HG02678 (cell line): Measurements from ENCODE around the gene SH3PXD2A.

Experiments used
- ATAC-seq: cut with Tn5 transposase; IDR thresholded peaks from one replicate; pipeline ENCODE4 v1.9.1; 2021; ENCODE audit warnings: mild to moderate bottlenecking, moderate library complexity; ENCODE audit not compliant: unreplicated experiment

Gene SH3PXD2A

GRCh38 chr10:103876155-103876554 lies 20.8 kb upstream of the SH3PXD2A start:
- no peak for ATAC-seq

GRCh38 chr10:103874730-103875129 lies 19.4 kb upstream of the SH3PXD2A start:
- ATAC-seq: no peak

GRCh38 chr10:103872137-103872931 lies 17.0 kb upstream of the SH3PXD2A start:
- ATAC-seq: no peak

GRCh38 chr10:103871006-103871405 lies 15.6 kb upstream of the SH3PXD2A start:
- no peak for ATAC-seq

GRCh38 chr10:103870516-103870915 lies 15.1 kb upstream of the SH3PXD2A start:
- no peak for ATAC-seq

GRCh38 chr10:103869336-103869735 lies 14.0 kb upstream of the SH3PXD2A start:
- ATAC-seq: no peak

GRCh38 chr10:103868200-103868599 lies 12.8 kb upstream of the SH3PXD2A start:
- no peak for ATAC-seq

- ATAC-seq: no peak
Measured at GRCh38 chr10:103861505-103861904, 6.1 kb upstream of the SH3PXD2A start.

GRCh38 chr10:103859161-103860086 lies 4.0 kb upstream of the SH3PXD2A start:
- peak; percentile 51 for ATAC-seq

GRCh38 chr10:103858360-103858759 lies 3.0 kb upstream of the SH3PXD2A start:
- ATAC-seq: no peak

GRCh38 chr10:103856797-103857170 lies 1.4 kb upstream of the SH3PXD2A start:
- ATAC-seq: no peak

- no peak for ATAC-seq
Measured at GRCh38 chr10:103855852-103856796, 748 bp upstream of the SH3PXD2A start.

- no peak for ATAC-seq
Measured at GRCh38 chr10:103854686-103855391, 537 bp downstream of the SH3PXD2A start.

- no peak for ATAC-seq
Measured at GRCh38 chr10:103854265-103854685, 1.1 kb downstream of the SH3PXD2A start.

- no peak for ATAC-seq
Measured at GRCh38 chr10:103853428-103854264, 1.7 kb downstream of the SH3PXD2A start.

- ATAC-seq: no peak
Measured at GRCh38 chr10:103852856-103853255, 2.5 kb downstream of the SH3PXD2A start.

GRCh38 chr10:103852189-103852711 lies 3.1 kb downstream of the SH3PXD2A start:
- no peak for ATAC-seq

- ATAC-seq: no peak
Measured at GRCh38 chr10:103851261-103851660, 4.1 kb downstream of the SH3PXD2A start.

GRCh38 chr10:103850572-103850895 lies 4.8 kb downstream of the SH3PXD2A start:
- no peak for ATAC-seq
